ENCODE measurements around the gene IL17C. TPM values are rescaled to one million over a fixed set of nuclear protein-coding genes. Genes with fewer than 3 reads are reported as not detected.

Gene IL17C
- total and polyA plus RNA-seq, 10 of the 15 experiments (the other 5 are each of a cell fraction or from before 2014, with no cell fraction given), result not detected

DNA sequence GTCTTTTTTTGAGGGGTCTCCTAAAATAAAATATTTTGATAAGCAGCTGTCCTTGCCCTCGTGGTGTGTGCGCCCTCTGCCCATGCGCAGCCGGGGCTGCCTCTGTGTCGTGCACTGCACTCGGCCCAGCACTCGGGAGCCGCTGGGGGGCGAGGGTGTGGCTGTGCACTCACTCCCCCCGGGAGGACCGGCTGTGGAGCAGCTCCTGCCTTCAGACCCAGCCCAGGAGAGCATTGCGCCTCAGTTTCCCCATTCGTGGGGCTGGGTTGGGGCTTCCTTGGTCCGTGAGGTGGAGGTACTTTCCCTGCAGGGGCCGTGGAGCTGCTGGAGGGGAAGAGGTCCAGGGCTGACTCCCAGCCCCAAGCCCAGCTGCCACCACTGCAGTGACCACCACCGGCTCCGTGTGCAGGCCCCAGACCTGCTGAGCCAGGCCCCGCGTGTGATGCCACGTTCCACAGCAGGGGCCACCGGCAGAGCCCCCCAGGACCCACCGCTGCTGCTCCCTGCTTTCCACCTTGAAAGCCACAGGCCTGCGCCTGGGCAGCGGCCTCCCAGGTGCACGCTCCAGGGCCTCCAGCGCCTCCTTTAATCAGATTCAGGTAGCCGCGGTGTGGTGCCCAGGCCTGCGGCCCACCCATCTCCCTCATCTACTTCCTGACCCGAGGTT, 6.3 kb upstream of the IL17C start:
- Histone ChIP-seq H3K27ac (ENCODE audit: control insufficient read depth, insufficient read depth) (no peak overlapping the region), H3K4me2 (ENCODE audit: control insufficient read depth, insufficient read depth) (no peak overlapping the region), H4K20me1 (ENCODE audit: control insufficient read depth, insufficient read depth) (no peaks in the 10 kb centered on the region; the same call in 1 of the 2 replicates), H3K4me3 (no peak overlapping the region), H3K9me3 (replicated peaks; ENCODE audit: control insufficient read depth, insufficient read depth, low read length) (no peaks in the 10 kb centered on the region; the same call in 2 of the 3 replicates), H3K36me3 (ENCODE audit: control insufficient read depth in 2 of 2, insufficient read depth in 2 of 2, low read length in 1 of 2) (peaks cover 0 to 28% of the 10 kb centered on the region in 2 experiments; a peak in 3 of 4 replicates), H3K9ac (ENCODE audit: control insufficient read depth, insufficient read depth, low read length) (no peak overlapping the region), H2AFZ (ENCODE audit: control insufficient read depth, low read depth, low read length) (no peak overlapping the region), H3K4me1 (ENCODE audit: control insufficient read depth, insufficient read depth, low read length) (peaks cover 16% of the 10 kb centered on the region), H3K27me3 (replicated peaks in 1 of 2; ENCODE audit: control insufficient read depth in 2 of 2, insufficient read depth in 2 of 2, low read length in 1 of 2) (no peaks in the 10 kb centered on the region; a peak in 1 of 4 replicates), H3K79me2 (ENCODE audit: control insufficient read depth, insufficient read depth, low read length) (no peaks in the 10 kb centered on the region)
- intact Hi-C loops (cut with micrococcal nuclease; ENCODE audit: unreplicated experiment), result no loop called here
- ChIA-PET POLR2A (no interaction called here), RAD21 (ENCODE audit: unreplicated experiment) (interaction anchor here (0.6 to 1.8 kb wide), 3 partner anchors 40 to 67 kb away, joined by 3 to 7 read pairs (median 3); partner anchors contain the start of gene ZC3H18), CTCF (interaction anchor here (1.6 to 1.9 kb wide), 2 partner anchors 18 to 62 kb away, joined by 5 to 6 read pairs; partner anchors contain the start of gene ZC3H18), SMC1A (ENCODE audit: uncharacterized antibody, unreplicated experiment) (no interaction called here)
- DNase-seq (ENCODE audit: low read depth, low spot score), result no peak
- BruUV-seq (replicated peaks), result no TSS peak
- FAIRE-seq, result no peak
- in situ Hi-C loops (cut with MboI), result no loop called here
- TF ChIP-seq SIN3A (IDR thresholded peaks at IDR 0.05; ENCODE audit: low read depth, low read length) (no peak), POLR2A (IDR thresholded peaks at IDR 0.05; ENCODE audit: low read depth, low read length) (peak; percentile 42)
- 90% methylated on average over 30 of the region's 30 CpGs for WGBS (ENCODE audit: insufficient coverage, insufficient replicate concordance, low lambda C conversion rate, missing lambda C conversion rate)
- no peak for ATAC-seq

DNA sequence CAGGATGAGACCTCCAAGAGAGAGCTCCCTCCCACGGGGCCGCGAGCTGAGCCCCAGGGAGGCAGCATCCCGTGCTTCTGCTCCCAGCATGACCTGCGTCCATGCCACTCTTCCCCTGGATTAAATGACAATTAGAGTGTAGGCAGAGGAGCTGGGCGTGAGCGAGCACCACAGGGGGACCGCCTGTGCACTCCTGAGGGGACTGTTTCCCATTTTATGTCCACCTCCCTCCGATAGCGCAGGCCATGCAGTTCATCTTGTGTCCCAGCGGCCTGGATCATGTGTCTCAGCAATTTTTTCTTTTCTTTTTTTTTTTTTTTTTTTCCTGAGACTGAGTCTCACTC, 5.8 kb upstream of the IL17C start:
- intact Hi-C loops (cut with micrococcal nuclease; ENCODE audit: unreplicated experiment), result no loop called here
- no peak overlapping the region for H3K27ac ChIP-seq (ENCODE audit: control insufficient read depth, insufficient read depth)
- CTCF ChIA-PET, result interaction anchor here (1.1 to 1.9 kb wide), 5 partner anchors 17 to 72 kb away, joined by 3 to 6 read pairs (median 4); partner anchors contain the start of gene ZC3H18
- no peak for FAIRE-seq
- H3K4me3 ChIP-seq, result no peak overlapping the region
- POLR2A ChIA-PET, result interaction anchor here (0.6 kb wide), 1 partner anchor 37 kb away, joined by 4 read pairs; no protein-coding TSS in a partner anchor
- 92% methylated on average over 11 of the region's 11 CpGs for WGBS (ENCODE audit: insufficient coverage, insufficient replicate concordance, low lambda C conversion rate, missing lambda C conversion rate)
- no peak overlapping the region for H3K4me2 ChIP-seq (ENCODE audit: control insufficient read depth, insufficient read depth)
- no peak for ATAC-seq
- SMC1A ChIA-PET (ENCODE audit: uncharacterized antibody, unreplicated experiment), result no interaction called here
- DNase-seq (ENCODE audit: low read depth, low spot score), result no peak
- H3K9me3 ChIP-seq (replicated peaks; ENCODE audit: control insufficient read depth, insufficient read depth, low read length), result no peaks in the 10 kb centered on the region; the same call in 2 of the 3 replicates
- H4K20me1 ChIP-seq (ENCODE audit: control insufficient read depth, insufficient read depth), result no peaks in the 10 kb centered on the region; the same call in 1 of the 2 replicates
- in situ Hi-C loops (cut with MboI), result no loop called here
- peaks cover 16% of the 10 kb centered on the region for H3K4me1 ChIP-seq (ENCODE audit: control insufficient read depth, insufficient read depth, low read length)
- no peak overlapping the region for H2AFZ ChIP-seq (ENCODE audit: control insufficient read depth, low read depth, low read length)
- H3K79me2 ChIP-seq (ENCODE audit: control insufficient read depth, insufficient read depth, low read length), result no peaks in the 10 kb centered on the region
- BruUV-seq (replicated peaks), result no TSS peak
- no peak overlapping the region for H3K9ac ChIP-seq (ENCODE audit: control insufficient read depth, insufficient read depth, low read length)
- H3K27me3 ChIP-seq (replicated peaks in 1 of 2; ENCODE audit: control insufficient read depth in 2 of 2, insufficient read depth in 2 of 2, low read length in 1 of 2), result no peaks in the 10 kb centered on the region; a peak in 1 of 4 replicates
- H3K36me3 ChIP-seq (ENCODE audit: control insufficient read depth in 2 of 2, insufficient read depth in 2 of 2, low read length in 1 of 2), result peaks cover 0 to 25% of the 10 kb centered on the region in 2 experiments; a peak in 3 of 4 replicates
- RAD21 ChIA-PET (ENCODE audit: unreplicated experiment), result interaction anchor here (1.1 to 1.8 kb wide), 6 partner anchors 17 to 177 kb away, joined by 3 to 7 read pairs (median 3); partner anchors contain the start of gene ZC3H18
- TF ChIP-seq, protein P1, sequence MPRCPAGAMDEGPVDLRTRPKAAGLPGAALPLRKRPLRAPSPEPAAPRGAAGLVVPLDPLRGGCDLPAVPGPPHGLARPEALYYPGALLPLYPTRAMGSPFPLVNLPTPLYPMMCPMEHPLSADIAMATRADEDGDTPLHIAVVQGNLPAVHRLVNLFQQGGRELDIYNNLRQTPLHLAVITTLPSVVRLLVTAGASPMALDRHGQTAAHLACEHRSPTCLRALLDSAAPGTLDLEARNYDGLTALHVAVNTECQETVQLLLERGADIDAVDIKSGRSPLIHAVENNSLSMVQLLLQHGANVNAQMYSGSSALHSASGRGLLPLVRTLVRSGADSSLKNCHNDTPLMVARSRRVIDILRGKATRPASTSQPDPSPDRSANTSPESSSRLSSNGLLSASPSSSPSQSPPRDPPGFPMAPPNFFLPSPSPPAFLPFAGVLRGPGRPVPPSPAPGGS (IDR thresholded peaks at IDR 0.05; ENCODE audit: borderline replicate concordance, insufficient read depth, low read depth, low read length, poor library complexity, severe bottlenecking), result no peak
- TF ChIP-seq CHD2 (IDR thresholded peaks at IDR 0.05; ENCODE audit: borderline replicate concordance, low read depth, low read length), result no peak
- TF ChIP-seq CHD1 (IDR thresholded peaks at IDR 0.05; ENCODE audit: low read depth, low read length), result no peak
- TF ChIP-seq HCFC1 (IDR thresholded peaks at IDR 0.05; ENCODE audit: low read length), result no peak
- TF ChIP-seq, protein P2, sequence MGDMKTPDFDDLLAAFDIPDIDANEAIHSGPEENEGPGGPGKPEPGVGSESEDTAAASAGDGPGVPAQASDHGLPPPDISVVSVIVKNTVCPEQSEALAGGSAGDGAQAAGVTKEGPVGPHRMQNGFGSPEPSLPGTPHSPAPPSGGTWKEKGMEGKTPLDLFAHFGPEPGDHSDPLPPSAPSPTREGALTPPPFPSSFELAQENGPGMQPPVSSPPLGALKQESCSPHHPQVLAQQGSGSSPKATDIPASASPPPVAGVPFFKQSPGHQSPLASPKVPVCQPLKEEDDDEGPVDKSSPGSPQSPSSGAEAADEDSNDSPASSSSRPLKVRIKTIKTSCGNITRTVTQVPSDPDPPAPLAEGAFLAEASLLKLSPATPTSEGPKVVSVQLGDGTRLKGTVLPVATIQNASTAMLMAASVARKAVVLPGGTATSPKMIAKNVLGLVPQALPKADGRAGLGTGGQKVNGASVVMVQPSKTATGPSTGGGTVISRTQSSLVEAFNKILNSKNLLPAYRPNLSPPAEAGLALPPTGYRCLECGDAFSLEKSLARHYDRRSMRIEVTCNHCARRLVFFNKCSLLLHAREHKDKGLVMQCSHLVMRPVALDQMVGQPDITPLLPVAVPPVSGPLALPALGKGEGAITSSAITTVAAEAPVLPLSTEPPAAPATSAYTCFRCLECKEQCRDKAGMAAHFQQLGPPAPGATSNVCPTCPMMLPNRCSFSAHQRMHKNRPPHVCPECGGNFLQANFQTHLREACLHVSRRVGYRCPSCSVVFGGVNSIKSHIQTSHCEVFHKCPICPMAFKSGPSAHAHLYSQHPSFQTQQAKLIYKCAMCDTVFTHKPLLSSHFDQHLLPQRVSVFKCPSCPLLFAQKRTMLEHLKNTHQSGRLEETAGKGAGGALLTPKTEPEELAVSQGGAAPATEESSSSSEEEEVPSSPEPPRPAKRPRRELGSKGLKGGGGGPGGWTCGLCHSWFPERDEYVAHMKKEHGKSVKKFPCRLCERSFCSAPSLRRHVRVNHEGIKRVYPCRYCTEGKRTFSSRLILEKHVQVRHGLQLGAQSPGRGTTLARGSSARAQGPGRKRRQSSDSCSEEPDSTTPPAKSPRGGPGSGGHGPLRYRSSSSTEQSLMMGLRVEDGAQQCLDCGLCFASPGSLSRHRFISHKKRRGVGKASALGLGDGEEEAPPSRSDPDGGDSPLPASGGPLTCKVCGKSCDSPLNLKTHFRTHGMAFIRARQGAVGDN (IDR thresholded peaks at IDR 0.05), result no peak
- TF ChIP-seq ZBED1 (IDR thresholded peaks at IDR 0.05; ENCODE audit: borderline replicate concordance), result no peak
- TF ChIP-seq ATF7 (IDR thresholded peaks at IDR 0.05; ENCODE audit: low read depth), result no peak
